Stimulated activated naive CD8-positive, alpha-beta T cell treated with anti-CD3 and anti-CD28 coated beads, Interleukin-15, Interleukin-2, amounts not matched to agents 100 ng/mL and 50 ng/mL, for 24 hours (primary cell): Measurements from ENCODE around the gene STX5.
"Not testable (repeated sequence)": the region's sequence is repeated elsewhere in the genome, so short reads cannot be mapped to it uniquely, and the experiment has no call there.

Source experiments
- H3K27ac Mint-ChIP-seq: one replicate; pipeline ENCODE4 v1.8.0; 2021; ENCODE audit warnings: mild to moderate bottlenecking, mixed read lengths
- H3K27me3 Mint-ChIP-seq: one replicate; pipeline ENCODE4 v1.8.0; 2021; ENCODE audit warnings: mixed read lengths
- H3K36me3 Mint-ChIP-seq: one replicate; pipeline ENCODE4 v1.8.0; 2021; ENCODE audit warnings: low read depth, mixed read lengths
- H3K4me1 Mint-ChIP-seq: one replicate; pipeline ENCODE4 v1.8.0; 2021; ENCODE audit warnings: low read depth, mixed read lengths
- H3K4me3 Mint-ChIP-seq: one replicate; pipeline ENCODE4 v1.8.0; 2021; ENCODE audit warnings: mild to moderate bottlenecking, mixed read lengths
- H3K9me3 Mint-ChIP-seq: one replicate; pipeline ENCODE4 v1.8.0; 2021; ENCODE audit warnings: mixed read lengths

Gene STX5

DNA sequence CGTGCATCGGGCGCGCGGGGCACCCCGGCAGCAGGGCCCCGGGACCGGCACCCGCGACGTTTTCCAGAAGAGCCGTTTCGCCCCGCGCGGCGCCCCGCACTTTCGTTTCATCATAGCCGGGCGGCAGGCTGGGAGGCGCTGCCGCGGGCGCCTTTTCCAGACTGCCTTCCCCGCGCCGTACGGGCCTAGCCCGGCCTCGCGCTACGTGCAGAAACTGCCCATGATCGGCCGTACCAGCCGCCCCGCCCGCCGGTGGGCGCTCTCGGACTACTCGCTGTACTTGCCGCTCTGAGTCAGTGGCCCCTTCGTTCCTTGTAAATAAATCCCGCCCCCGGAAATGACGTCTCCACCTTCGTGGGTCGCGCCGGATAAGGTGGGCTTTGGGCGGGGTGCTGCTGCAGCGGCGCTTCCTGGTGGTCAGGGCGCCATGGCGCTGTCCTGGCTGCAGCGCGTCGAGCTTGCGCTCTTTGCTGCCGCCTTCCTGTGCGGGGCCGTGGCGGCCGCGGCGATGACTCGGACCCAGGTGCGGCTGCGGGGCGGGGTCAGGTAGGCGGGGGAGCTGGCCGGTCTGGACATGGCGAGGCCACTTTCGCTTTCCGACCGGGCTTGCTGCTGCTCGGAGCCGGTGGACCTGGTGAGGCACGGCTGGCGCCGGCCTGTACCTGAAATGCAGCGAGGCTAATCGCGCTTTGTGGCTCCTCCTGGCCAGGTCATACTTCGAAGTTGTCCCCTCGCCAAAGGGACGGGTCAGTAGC lies 44.7 kb downstream of the STX5 start, which contains the start of gene TMEM179B:
Gene TMEM179B (plus strand): TSS at position 398 of the 755 bp plus-strand sequence. CDS start 30 bp downstream, at position 428.
- H3K9me3 Mint-ChIP-seq = no peaks in the 10 kb centered on the region
- peak within 1 kb of the TSS; percentile 92 for H3K27ac Mint-ChIP-seq
- H3K4me1 Mint-ChIP-seq = peaks cover 48% of the 10 kb centered on the region
- H3K4me3 Mint-ChIP-seq = peak within 1 kb of the TSS; percentile 94
- peaks cover 48% of the 10 kb centered on the region for H3K36me3 Mint-ChIP-seq
- H3K27me3 Mint-ChIP-seq = no peaks in the 10 kb centered on the region

GRCh38 chr11:62786318-62787004 lies 45.4 kb downstream of the STX5 start:
- peak overlapping the region; percentile 87 for H3K4me3 Mint-ChIP-seq

GRCh38 chr11:62782753-62783152 lies 49.1 kb downstream of the STX5 start:
- H3K9me3 Mint-ChIP-seq = no peaks in the 10 kb centered on the region
- H3K27me3 Mint-ChIP-seq = no peaks in the 10 kb centered on the region
- H3K4me3 Mint-ChIP-seq = no peak overlapping the region
- H3K36me3 Mint-ChIP-seq = peaks cover 23% of the 10 kb centered on the region
- no peak overlapping the region for H3K27ac Mint-ChIP-seq
- peaks cover 18% of the 10 kb centered on the region for H3K4me1 Mint-ChIP-seq

More at GRCh38 chr11:62786318-62787004, 45.4 kb downstream of the STX5 start:
- H3K4me1 Mint-ChIP-seq = peaks cover 44% of the 10 kb centered on the region
- no peaks in the 10 kb centered on the region for H3K27me3 Mint-ChIP-seq
- no peaks in the 10 kb centered on the region for H3K9me3 Mint-ChIP-seq
- H3K36me3 Mint-ChIP-seq = peaks cover 45% of the 10 kb centered on the region
- peak overlapping the region; percentile 92 for H3K27ac Mint-ChIP-seq

GRCh38 chr11:62778441-62778840 lies 53.4 kb downstream of the STX5 start:
- Mint-ChIP-seq H3K4me3 (no peak overlapping the region), H3K27me3 (no peaks in the 10 kb centered on the region), H3K9me3 (no peaks in the 10 kb centered on the region), H3K36me3 (peaks cover 28% of the 10 kb centered on the region), H3K27ac (no peak overlapping the region), H3K4me1 (peaks cover 20% of the 10 kb centered on the region)

- H3K36me3 Mint-ChIP-seq = peaks cover 21% of the 10 kb centered on the region
- H3K4me1 Mint-ChIP-seq = peaks cover 21% of the 10 kb centered on the region
- no peak overlapping the region for H3K4me3 Mint-ChIP-seq
- H3K27ac Mint-ChIP-seq = peak overlapping the region; percentile 75
- no peaks in the 10 kb centered on the region for H3K27me3 Mint-ChIP-seq
- H3K9me3 Mint-ChIP-seq = no peaks in the 10 kb centered on the region
Observed at GRCh38 chr11:62777389-62777788, 54.5 kb downstream of the STX5 start.

GRCh38 chr11:62775646-62776045 lies 56.2 kb downstream of the STX5 start:
- Mint-ChIP-seq H3K27me3 (no peaks in the 10 kb centered on the region), H3K27ac (no peak overlapping the region), H3K36me3 (peaks cover 21% of the 10 kb centered on the region), H3K4me3 (no peak overlapping the region), H3K9me3 (no peaks in the 10 kb centered on the region), H3K4me1 (peaks cover 29% of the 10 kb centered on the region)

DNA sequence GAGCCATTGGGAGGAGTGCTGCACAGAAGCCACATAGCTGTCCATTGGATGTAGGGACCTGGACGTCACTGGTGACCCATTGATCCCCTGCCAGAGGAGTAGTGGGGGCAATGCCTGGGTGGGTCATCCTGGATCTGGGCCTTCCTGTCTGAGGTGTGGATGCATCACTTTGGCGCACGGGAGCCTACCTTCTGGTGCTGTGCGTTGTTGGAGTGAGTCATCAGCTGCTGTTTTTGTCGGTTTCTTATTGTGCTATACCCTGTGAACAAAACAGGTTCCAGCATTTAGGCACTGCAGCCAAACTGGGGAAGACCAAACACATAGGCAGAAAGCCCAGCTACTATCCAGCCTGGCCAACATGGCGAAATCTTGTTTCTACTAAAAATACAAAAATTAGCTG lies 57.4 kb downstream of the STX5 start:
- Mint-ChIP-seq H3K4me1 (peaks cover 41% of the 10 kb centered on the region), H3K36me3 (peaks cover 21% of the 10 kb centered on the region), H3K9me3 (no peaks in the 10 kb centered on the region), H3K27ac (no peak overlapping the region), H3K4me3 (no peak overlapping the region), H3K27me3 (no peaks in the 10 kb centered on the region)

DNA sequence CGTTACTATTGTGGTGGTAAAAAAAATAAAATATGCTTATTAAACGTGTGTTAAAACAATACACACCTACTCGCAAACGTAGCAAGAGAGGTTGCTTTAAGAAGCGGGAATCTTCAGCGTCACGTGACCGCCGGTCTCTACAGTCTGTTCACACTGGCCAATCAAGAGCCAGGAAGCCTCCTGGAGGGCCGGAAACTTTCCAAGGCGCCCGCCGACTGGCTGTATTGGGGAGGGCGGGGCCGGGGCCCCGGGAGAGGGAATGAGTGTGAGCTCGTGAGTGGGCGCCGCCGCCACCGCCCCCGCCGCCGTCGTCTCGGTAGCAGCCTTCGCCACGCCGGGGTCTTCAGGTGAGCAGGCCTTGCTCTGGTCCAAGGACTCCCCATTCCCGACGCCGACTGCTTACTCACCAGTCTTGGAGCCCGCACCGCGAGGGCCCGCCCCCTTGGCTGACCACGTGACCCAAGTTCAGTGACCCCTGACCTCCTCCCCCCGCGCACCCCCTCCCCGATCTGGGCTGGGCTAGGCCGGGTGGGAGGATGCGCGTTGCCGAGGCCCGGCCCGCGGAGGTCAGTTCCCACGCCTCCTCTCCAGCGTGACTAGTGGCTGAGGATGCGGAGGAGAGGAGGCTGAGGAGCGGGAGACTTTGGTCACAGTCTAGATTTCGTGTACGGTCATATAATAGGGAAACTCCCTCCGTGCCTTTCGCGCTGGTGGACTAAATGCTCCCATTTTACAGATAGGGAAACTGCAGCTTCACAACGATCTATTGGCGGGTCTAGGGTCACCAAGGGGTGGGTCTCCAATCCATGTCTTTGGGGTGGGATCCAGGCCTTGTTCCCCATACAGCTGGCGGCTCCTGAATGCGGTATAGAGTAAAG lies 60.5 kb downstream of the STX5 start, which contains the start of gene TAF6L:
Gene TAF6L (plus strand): TSS at position 253 of the 878 bp plus-strand sequence. CDS start 4,388 bp downstream, outside the sequence.
- H3K27me3 Mint-ChIP-seq = no peaks in the 10 kb centered on the region
- peak within 1 kb of the TSS; percentile 94 for H3K27ac Mint-ChIP-seq
- peaks cover 13% of the 10 kb centered on the region for H3K36me3 Mint-ChIP-seq
- no peaks in the 10 kb centered on the region for H3K9me3 Mint-ChIP-seq
- H3K4me1 Mint-ChIP-seq = peaks cover 28% of the 10 kb centered on the region
- peak within 1 kb of the TSS; percentile 88 for H3K4me3 Mint-ChIP-seq

DNA sequence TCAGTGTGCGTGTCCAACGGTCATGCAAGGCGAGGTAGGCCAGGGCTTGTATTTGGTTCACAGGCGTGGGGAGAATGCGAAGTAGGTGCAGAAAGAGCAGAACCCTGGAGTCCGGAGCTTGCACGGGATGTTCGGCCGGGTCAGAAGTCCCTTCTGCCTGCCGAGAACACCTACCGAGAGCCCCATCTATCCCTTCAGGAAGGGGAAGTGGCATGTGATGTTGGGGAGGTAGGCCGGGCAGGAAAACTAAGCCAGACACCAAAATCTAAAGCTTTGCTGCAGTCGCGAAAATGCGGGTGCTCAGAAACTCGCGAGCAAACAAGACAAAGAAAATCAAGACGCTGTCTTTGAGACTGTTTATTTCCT lies 61.1 kb downstream of the STX5 start:
- peak overlapping the region; percentile 94 for H3K27ac Mint-ChIP-seq
- H3K9me3 Mint-ChIP-seq = no peaks in the 10 kb centered on the region

GRCh38 chr11:62760867-62761227 lies 71.0 kb downstream of the STX5 start:
- Mint-ChIP-seq H3K27ac (peak overlapping the region; percentile 75), H3K4me1 (peaks cover 23% of the 10 kb centered on the region), H3K36me3 (peaks cover 27% of the 10 kb centered on the region), H3K4me3 (peak overlapping the region; percentile 99)
- not testable (repeated sequence) for H3K9me3 Mint-ChIP-seq, H3K27me3 Mint-ChIP-seq

More for the DNA sequence above, 61.1 kb downstream of the STX5 start:
- Mint-ChIP-seq H3K4me3 (peak overlapping the region; percentile 88), H3K4me1 (peaks cover 28% of the 10 kb centered on the region), H3K36me3 (peaks cover 13% of the 10 kb centered on the region), H3K27me3 (no peaks in the 10 kb centered on the region)

GRCh38 chr11:62757846-62758788 lies 73.7 kb downstream of the STX5 start:
- Mint-ChIP-seq H3K9me3 (no peaks in the 10 kb centered on the region), H3K4me3 (no peak overlapping the region), H3K27me3 (no peaks in the 10 kb centered on the region), H3K4me1 (peaks cover 28% of the 10 kb centered on the region), H3K27ac (no peak overlapping the region), H3K36me3 (peaks cover 12% of the 10 kb centered on the region)
